OCI-LY3 (cell line): Measurements from ENCODE around the gene KCNAB1.

ENCODE experiments used
- CTCF ChIP-seq: fragments of 200-600, 300-600 bp; sonication (generic); IDR thresholded peaks from 2 replicates; pipeline ENCODE4 v1.5.1; 2014; ENCODE audit warnings: antibody characterized with exemption, low read length, low read depth
- EZH2phosphoT487 ChIP-seq: fragments of 200-600 bp; shearing (Covaris generic); IDR thresholded peaks from 2 replicates; pipeline ENCODE4 v1.6.1; 2018; ENCODE audit warnings: antibody characterized with exemption, mixed run types, low read depth

GRCh38 chr3:156207802-156208685 lies 87.7 kb downstream of the KCNAB1 start:
- no peak for TF ChIP-seq CTCF
- TF ChIP-seq EZH2phosphoT487: no peak
